HFFc6 (cell line): ENCODE measurements around the gene GALNT10. TPM values are rescaled to one million over a fixed set of nuclear protein-coding genes. Genes with fewer than 3 reads are reported as not detected.

ENCODE experiments used
- DNase-seq: peaks from one replicate; pipeline ENCODE4 v3.0.0-alpha.2; 2018
- H3K27ac Mint-ChIP-seq: 2 replicates; pipeline ENCODE4 v1.8.0; 2020; ENCODE audit warnings: mild to moderate bottlenecking, mixed read lengths
- H3K27me3 Mint-ChIP-seq: 2 replicates; pipeline ENCODE4 v1.8.0; 2021; ENCODE audit warnings: mild to moderate bottlenecking, moderate library complexity, mixed read lengths; ENCODE audit not compliant: insufficient read depth
- H3K36me3 Mint-ChIP-seq: 2 replicates; pipeline ENCODE4 v1.8.0; 2021; ENCODE audit warnings: low read depth, mixed read lengths
- H3K4me1 Mint-ChIP-seq: 2 replicates; pipeline ENCODE4 v1.8.0; 2020; ENCODE audit warnings: low read depth, mixed read lengths
- H3K4me3 Mint-ChIP-seq: 2 replicates; pipeline ENCODE4 v1.8.0; 2020; ENCODE audit warnings: mild to moderate bottlenecking, moderate library complexity, mixed read lengths
- H3K9me3 Mint-ChIP-seq: 2 replicates; pipeline ENCODE4 v1.8.0; 2020; ENCODE audit warnings: mild to moderate bottlenecking, mixed read lengths
- total RNA-seq, 6 experiments: library from RNA; stranded (reverse); fragmentation: NEBNext Ultra II Directional; extraction: Animal tissue kit (Norgen Biotek cat#: 25700); gene quantifications; 2 replicates in 1 of 6; 3 replicates in 5 of 6; pipeline ENCODE4 v1.2.3, GENCODE V29; 2021
- TF ChIP-seq, protein P1 (sequence below): fragments of 200-600 bp; sonication (generic); IDR thresholded peaks from 2 replicates; pipeline ENCODE4 v1.5.0; 2021; ENCODE audit warnings: antibody characterized with exemption, mild to moderate bottlenecking

GALNT10 gene
- total RNA-seq, 6 experiments from 2014 or later: 129 to 161 (median 157) TPM

DNA sequence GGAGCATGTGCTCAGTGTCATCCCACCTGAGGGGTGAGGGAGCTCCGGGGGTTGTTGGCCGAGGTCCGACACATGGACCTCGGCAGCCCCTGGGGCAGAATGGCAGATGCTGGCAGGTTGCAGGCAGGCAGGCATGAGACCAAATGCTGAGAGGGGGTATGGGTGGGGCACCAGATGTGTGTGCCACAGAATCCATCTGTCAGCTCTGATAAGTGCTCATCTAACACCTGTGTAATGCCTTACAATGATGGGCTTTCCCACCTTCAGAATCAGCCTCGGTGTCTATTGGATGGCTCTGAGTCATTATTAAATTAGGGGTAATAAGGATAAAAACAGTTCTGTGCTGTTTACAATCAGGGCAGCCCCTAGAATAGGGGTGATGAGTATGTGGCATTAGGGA, 182.1 kb downstream of the GALNT10 start:
- Mint-ChIP-seq H3K36me3 (peaks cover 31% of the 10 kb centered on the region; the same call in 1 of the 2 replicates), H3K4me3 (no peak overlapping the region), H3K27ac (0 out of 2 replicates have a peak overlapping the region, but pooled peaks have one; percentile 87), H3K4me1 (peaks cover 60% of the 10 kb centered on the region), H3K27me3 (peaks cover 3% of the 10 kb centered on the region), H3K9me3 (no peaks in the 10 kb centered on the region)
- DNase-seq: no peak
- TF ChIP-seq, protein P1, sequence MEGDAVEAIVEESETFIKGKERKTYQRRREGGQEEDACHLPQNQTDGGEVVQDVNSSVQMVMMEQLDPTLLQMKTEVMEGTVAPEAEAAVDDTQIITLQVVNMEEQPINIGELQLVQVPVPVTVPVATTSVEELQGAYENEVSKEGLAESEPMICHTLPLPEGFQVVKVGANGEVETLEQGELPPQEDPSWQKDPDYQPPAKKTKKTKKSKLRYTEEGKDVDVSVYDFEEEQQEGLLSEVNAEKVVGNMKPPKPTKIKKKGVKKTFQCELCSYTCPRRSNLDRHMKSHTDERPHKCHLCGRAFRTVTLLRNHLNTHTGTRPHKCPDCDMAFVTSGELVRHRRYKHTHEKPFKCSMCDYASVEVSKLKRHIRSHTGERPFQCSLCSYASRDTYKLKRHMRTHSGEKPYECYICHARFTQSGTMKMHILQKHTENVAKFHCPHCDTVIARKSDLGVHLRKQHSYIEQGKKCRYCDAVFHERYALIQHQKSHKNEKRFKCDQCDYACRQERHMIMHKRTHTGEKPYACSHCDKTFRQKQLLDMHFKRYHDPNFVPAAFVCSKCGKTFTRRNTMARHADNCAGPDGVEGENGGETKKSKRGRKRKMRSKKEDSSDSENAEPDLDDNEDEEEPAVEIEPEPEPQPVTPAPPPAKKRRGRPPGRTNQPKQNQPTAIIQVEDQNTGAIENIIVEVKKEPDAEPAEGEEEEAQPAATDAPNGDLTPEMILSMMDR: no peak

DNA sequence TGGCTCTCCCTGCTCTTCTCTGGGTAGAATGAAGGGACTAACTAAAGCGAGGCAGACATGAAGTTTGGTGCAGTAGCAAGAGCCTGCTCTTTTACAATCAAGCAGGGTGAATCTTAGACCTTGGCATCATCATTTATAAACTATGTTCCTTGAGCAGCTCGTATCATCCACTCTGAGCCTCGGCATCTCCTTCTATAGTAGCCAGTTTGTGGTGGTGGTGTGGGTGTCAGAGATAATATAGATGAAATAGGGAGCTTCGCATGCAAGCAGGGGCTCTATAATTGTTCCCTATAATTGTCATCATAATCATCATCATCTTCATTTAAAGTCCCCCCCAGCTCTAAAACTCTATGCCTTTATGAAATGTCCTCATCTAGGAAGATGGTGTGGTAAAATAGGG, 182.8 kb downstream of the GALNT10 start:
- TF ChIP-seq, protein P1: no peak
- DNase-seq: no peak
- Mint-ChIP-seq H3K4me3 (no peak overlapping the region), H3K9me3 (no peaks in the 10 kb centered on the region), H3K27me3 (peaks cover 3% of the 10 kb centered on the region), H3K36me3 (peaks cover 38% of the 10 kb centered on the region; the same call in 1 of the 2 replicates), H3K27ac (peak overlapping the region; percentile 22; the same call in 1 of the 2 replicates), H3K4me1 (peaks cover 54% of the 10 kb centered on the region)

DNA sequence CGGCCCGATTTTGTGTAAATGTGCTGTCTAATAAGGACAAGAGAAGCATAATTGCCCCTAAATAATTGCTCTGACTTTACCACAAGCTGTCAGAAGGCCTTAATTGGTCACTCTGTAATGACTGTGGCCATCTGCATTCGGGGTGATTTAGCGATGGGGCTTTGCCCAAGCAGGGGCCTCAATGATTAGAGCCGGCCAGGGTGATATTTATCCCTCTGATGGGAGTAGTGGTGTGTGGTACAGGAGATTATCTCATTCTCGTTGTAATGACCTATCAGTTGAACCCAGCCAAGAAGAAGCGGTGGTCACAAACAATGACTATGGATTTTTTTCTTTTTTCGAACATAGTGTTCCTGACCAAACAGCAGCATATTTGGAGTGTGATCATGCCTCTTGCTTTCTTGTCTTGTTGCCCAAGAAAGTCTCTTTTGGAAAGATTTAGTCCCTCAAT, 183.2 kb downstream of the GALNT10 start:
- peaks cover 42% of the 10 kb centered on the region; the same call in 1 of the 2 replicates for H3K36me3 Mint-ChIP-seq
- H3K4me1 Mint-ChIP-seq: peaks cover 49% of the 10 kb centered on the region
- peak overlapping the region; percentile 22; the same call in 1 of the 2 replicates for H3K27ac Mint-ChIP-seq
- DNase-seq: no peak
- TF ChIP-seq, protein P1: no peak
- peaks cover 3% of the 10 kb centered on the region for H3K27me3 Mint-ChIP-seq
- H3K4me3 Mint-ChIP-seq: no peak overlapping the region
- no peaks in the 10 kb centered on the region for H3K9me3 Mint-ChIP-seq

DNA sequence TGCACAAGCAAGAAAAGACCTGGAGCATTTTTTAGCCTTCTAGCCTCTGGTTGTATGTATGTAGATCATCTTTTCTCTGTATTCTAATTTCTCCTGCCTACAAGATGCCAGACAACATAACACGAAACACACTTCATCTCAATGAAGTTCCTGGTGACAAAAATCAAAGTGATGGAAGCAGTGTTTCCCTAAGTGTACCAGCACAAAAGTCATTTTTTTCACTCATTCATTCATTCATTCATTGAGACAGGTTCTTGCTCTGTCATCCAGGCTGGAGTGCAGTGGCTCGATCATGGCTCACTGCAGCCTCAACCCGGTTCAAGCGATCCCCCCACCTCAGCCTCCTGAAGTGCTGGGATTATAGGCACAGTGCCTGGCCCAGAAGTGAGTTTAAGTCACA, 183.7 kb downstream of the GALNT10 start:
- DNase-seq: no peak
- Mint-ChIP-seq H3K27ac (no peak overlapping the region), H3K4me1 (peaks cover 44% of the 10 kb centered on the region), H3K27me3 (peaks cover 3% of the 10 kb centered on the region), H3K36me3 (peaks cover 43% of the 10 kb centered on the region; the same call in 1 of the 2 replicates), H3K4me3 (no peak overlapping the region), H3K9me3 (no peaks in the 10 kb centered on the region)
- TF ChIP-seq, protein P1: no peak

DNA sequence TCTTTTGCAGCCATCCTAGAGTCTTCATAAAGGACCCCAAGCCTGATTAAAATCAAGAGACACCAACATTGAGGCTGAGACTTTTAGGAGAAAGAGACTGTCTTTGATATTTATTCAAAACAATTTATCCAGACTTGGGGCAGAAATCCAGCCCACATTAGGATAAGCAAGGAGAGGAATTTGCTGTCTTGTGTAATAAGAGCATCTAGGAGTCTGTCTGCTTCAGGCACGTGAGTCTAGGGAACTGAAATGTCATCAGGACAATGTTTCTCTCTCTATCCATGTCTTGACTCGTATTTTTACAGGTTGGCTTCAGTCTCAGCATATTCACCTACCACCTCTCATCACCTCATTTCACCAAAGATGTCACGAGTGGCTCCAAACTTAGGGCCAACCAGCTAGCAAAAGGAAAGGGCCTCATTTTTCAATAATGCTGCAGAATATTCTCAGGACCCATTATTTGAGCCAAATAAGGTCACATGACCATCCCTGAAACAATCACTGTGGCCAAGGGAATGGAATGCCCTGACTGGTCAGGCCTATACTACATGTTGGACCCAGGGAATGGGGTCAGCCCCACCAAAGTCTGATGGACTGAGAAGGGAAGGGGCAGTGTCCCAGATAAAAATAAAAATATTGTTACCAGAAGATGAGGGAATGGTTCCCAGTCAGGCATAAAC, 184.9 kb downstream of the GALNT10 start:
- Mint-ChIP-seq H3K4me1 (peaks cover 32% of the 10 kb centered on the region), H3K9me3 (no peaks in the 10 kb centered on the region), H3K36me3 (peaks cover 34% of the 10 kb centered on the region), H3K27me3 (peaks cover 2% of the 10 kb centered on the region; the same call in 1 of the 2 replicates), H3K27ac (no peak overlapping the region), H3K4me3 (no peak overlapping the region)
- DNase-seq: no peak
- TF ChIP-seq, protein P1: no peak
